GM12873 (cell line): ENCODE results near the gene ZNF341.

Source experiments
- CTCF ChIP-seq: IDR thresholded peaks from 2 replicates; pipeline ENCODE4 v1.5.1; 2012; ENCODE audit warnings: low read depth, mild to moderate bottlenecking, moderate library complexity, low read length, control low read depth; ENCODE audit not compliant: insufficient read depth; ENCODE audit errors: missing control alignments

The ZNF341 gene

GRCh38 chr20:33757046-33757445 is 25.2 kb downstream of the ZNF341 start:
- no peak for TF ChIP-seq CTCF

- TF ChIP-seq CTCF = no peak
Measured at GRCh38 chr20:33757458-33757857, 25.7 kb downstream of the ZNF341 start.

GRCh38 chr20:33761698-33762250 is 30.0 kb downstream of the ZNF341 start:
- TF ChIP-seq CTCF = no peak

- no peak for TF ChIP-seq CTCF
Measured at GRCh38 chr20:33765099-33765498, 33.3 kb downstream of the ZNF341 start.

- TF ChIP-seq CTCF = no peak
Measured at GRCh38 chr20:33765592-33765991, 33.8 kb downstream of the ZNF341 start.

GRCh38 chr20:33766686-33767085 is 34.9 kb downstream of the ZNF341 start:
- no peak for TF ChIP-seq CTCF

GRCh38 chr20:33767777-33768138 is 36.0 kb downstream of the ZNF341 start:
- TF ChIP-seq CTCF = no peak
